Common myeloid progenitor, CD34-positive (primary cell): ENCODE data around the gene SH2B3. TPM values are rescaled to one million over a fixed set of nuclear protein-coding genes. Genes with fewer than 3 reads are reported as not detected.

Source experiments
- CTCF ChIA-PET: fragments of 350-600 bp; sonication (Branson Sonifier 250); formaldehyde crosslinking; loops from one replicate; lab custom pipeline; 2021; ENCODE audit warnings: antibody characterized with exemption; lab: Charles Lee
- POLR2A ChIA-PET: fragments of 350-600 bp; sonication (Branson Sonifier 250); formaldehyde crosslinking; loops from one replicate; lab custom pipeline; 2021; ENCODE audit warnings: antibody characterized with exemption; lab: Charles Lee
- DNase-seq, 3 donors: peaks; one replicate each; pipeline versions ENCODE4 v3.0.0 to v3.0.0-alpha.2; 2013
- H3K27ac ChIP-seq, 2 experiments: 1 replicate in 1 of 2; 2 replicates in 1 of 2; pipeline ENCODE4 v1.7.0; 2013; ENCODE audit warnings: inconsistent platforms in 2 of 2, low read length in 2 of 2, mild to moderate bottlenecking in 2 of 2, low read depth in 1 of 2, moderate library complexity in 1 of 2; ENCODE audit not compliant: severe bottlenecking in 2 of 2, insufficient read depth in 1 of 2, poor library complexity in 1 of 2
- H3K27me3 ChIP-seq, 5 experiments: replicated peaks in 2 of 5; 1 replicate in 3 of 5; 2 replicates in 2 of 5; pipeline versions ENCODE4 v1.6.1 to v1.7.0; 2013; ENCODE audit warnings: low read length in 4 of 5, mild to moderate bottlenecking in 2 of 5, moderate library complexity in 2 of 5, inconsistent platforms in 1 of 5; ENCODE audit not compliant: insufficient read depth in 5 of 5, control insufficient read depth in 4 of 5
- H3K36me3 ChIP-seq, 4 experiments: 1 replicate in 2 of 4; 2 replicates in 2 of 4; pipeline versions ENCODE4 v1.6.1 to v1.7.0; 2013; ENCODE audit warnings: low read length in 3 of 4, control low read depth in 1 of 4, mild to moderate bottlenecking in 1 of 4; ENCODE audit not compliant: control insufficient read depth in 4 of 4, insufficient read depth in 4 of 4
- H3K4me1 ChIP-seq, 4 experiments: 1 replicate in 3 of 4; 2 replicates in 1 of 4; pipeline versions ENCODE4 v1.6.1 to v1.7.1; 2013; ENCODE audit warnings: low read length in 3 of 4, mild to moderate bottlenecking in 3 of 4, control low read depth in 1 of 4, inconsistent platforms in 1 of 4, moderate library complexity in 1 of 4; ENCODE audit not compliant: control insufficient read depth in 4 of 4, insufficient read depth in 4 of 4; ENCODE audit errors: control extremely low read depth in 1 of 4
- H3K4me3 ChIP-seq, 7 experiments: 1 replicate in 4 of 7; 2 replicates in 3 of 7; pipeline versions ENCODE4 v1.5.1 to v1.7.0; 2013; ENCODE audit warnings: mild to moderate bottlenecking in 7 of 7, low read length in 6 of 7, moderate library complexity in 6 of 7, inconsistent platforms in 2 of 7, low read depth in 2 of 7, control low read depth in 1 of 7; ENCODE audit not compliant: insufficient read depth in 4 of 7, control insufficient read depth in 1 of 7; ENCODE audit errors: extremely low read depth in 1 of 7
- H3K9me3 ChIP-seq, 5 experiments: 1 replicate in 4 of 5; 2 replicates in 1 of 5; pipeline versions ENCODE4 v1.6.1 to v1.7.1; 2013; ENCODE audit warnings: low read length in 4 of 5, mild to moderate bottlenecking in 2 of 5, inconsistent platforms in 1 of 5, low read depth in 1 of 5, moderate library complexity in 1 of 5; ENCODE audit not compliant: control insufficient read depth in 4 of 5, insufficient read depth in 2 of 5; ENCODE audit errors: control extremely low read depth in 1 of 5
- WGBS: methylation state at CpG from one replicate; pipeline ENCODE4 v1.1.5; 2013; ENCODE audit not compliant: insufficient coverage; 5-methylcytosine and 5-hydroxymethylcytosine counted together
- polyA plus RNA-seq: library from polyadenylated mRNA; unstranded; fragments of 120-200 nt; gene quantifications from one replicate; pipeline ENCODE4 v1.2.1, GENCODE V29; 2013

The SH2B3 gene
- polyA plus RNA-seq: 16.2 TPM

DNA sequence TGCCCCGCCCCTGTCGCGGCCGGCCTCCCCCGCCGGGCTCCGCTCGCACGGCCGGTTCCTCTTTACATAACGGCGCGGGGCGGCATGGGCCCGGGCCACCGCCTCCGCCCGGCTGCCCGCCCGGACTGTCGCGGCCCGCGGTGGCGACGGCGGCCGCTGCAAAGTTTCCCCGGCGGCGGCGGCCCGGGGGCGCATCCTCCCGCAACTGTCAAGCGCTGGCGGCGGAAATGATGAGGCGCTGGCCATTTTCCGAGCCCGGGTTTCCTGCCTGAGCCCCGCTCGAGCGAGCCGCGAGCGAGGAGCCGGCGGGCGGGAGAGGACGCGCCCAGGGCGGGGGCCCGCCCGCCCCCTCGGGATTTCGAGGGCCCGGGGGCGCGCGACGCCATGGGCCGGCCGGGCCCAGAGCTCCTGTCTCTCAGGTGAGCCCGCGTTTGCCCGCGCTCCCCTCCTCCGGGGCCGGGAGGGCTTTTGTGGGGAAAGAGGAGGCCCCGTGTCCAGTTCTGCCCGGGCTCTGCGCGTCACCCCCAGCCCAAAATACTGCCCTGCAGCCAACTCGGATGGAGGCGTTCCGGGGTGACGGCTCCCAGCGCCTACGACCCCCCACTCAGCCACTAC lies at the start of gene SH2B3:
TSS of gene SH2B3 (plus strand) at position 65 of the 615 bp plus-strand sequence. CDS start 12,223 bp downstream, outside the sequence.
- ChIA-PET POLR2A (interaction anchor here (1.8 kb wide), 1 partner anchor 24 kb away, joined by 8 read pairs; no protein-coding TSS in a partner anchor), CTCF (interaction anchor here (3.4 to 27.3 kb wide), 3 partner anchors 19 to 41 kb away, joined by 18 to 820 read pairs (median 194); no protein-coding TSS in a partner anchor)
- Histone ChIP-seq H3K9me3 (no peaks in the 10 kb centered on the region), H3K4me1 (peaks cover 17 to 75% (median 72%) of the 10 kb centered on the region in 4 experiments), H3K27ac (peak within 1 kb of the TSS; percentile 70 to 89), H3K27me3 (no peaks in the 10 kb centered on the region), H3K36me3 (peaks cover 0 to 8% (median under 1%) of the 10 kb centered on the region in 4 experiments), H3K4me3 (peak within 1 kb of the TSS; percentile 73 to 98 (median 87))
- WGBS: 0% methylated on average over 66 of the region's 80 CpGs
- DNase-seq: peak in 1 of 3 donors; percentile 39

DNA sequence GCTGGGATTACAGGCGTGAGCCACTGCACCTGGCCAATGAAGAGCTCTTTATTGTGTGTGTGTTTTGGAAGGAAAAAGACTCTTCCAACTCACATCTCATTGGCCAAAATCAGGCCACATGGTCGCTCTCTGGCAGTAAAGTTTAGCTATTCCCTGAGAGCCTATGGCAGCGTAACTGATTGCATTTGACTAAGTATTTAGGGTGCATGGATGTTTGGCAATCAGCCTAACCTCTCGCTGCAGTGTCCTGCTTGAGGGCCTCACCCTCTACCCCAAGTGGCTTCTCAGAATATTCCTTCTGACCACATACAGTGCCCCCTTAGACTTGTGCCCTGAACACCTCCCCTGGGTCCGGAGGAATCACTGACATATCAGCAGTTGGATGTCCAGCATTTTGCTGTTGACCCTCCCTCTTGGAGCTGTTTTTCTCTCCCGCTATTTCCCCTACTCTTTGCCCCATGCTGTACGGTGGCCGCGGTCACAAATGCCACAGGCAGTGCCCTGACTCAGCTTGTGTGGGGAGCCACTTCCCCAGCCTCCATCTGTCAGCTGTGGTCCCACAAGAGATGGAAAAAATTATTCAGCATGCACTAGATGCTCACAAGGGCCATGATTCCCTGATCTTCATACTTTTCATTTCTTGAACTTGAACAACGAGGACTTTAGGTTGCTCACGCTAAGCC lies 46.4 kb upstream of the SH2B3 start:
- ChIA-PET CTCF (interaction anchor here (0.6 to 1.8 kb wide), 8 partner anchors 10 to 121 kb away, joined by 3 to 6 read pairs (median 3); partner anchors contain the start of gene PHETA1), POLR2A (interaction anchor here (0.6 kb wide), 1 partner anchor 20 kb away, joined by 9 read pairs; no protein-coding TSS in a partner anchor)
- peak overlapping the region in 3 of 7 experiments; percentile 11 to 59 (median 49) for H3K4me3 ChIP-seq
- H3K4me1 ChIP-seq: peaks cover 3 to 39% (median 36%) of the 10 kb centered on the region in 4 experiments
- DNase-seq: peak; percentile 79 to 95 (median 94)
- H3K36me3 ChIP-seq: peaks cover 0 to 16% (median 10%) of the 10 kb centered on the region in 4 experiments
- no peaks in the 10 kb centered on the region for H3K27me3 ChIP-seq
- no peak overlapping the region for H3K27ac ChIP-seq
- WGBS: 22% methylated on average over 10 of the region's 11 CpGs
- no peaks in the 10 kb centered on the region for H3K9me3 ChIP-seq

DNA sequence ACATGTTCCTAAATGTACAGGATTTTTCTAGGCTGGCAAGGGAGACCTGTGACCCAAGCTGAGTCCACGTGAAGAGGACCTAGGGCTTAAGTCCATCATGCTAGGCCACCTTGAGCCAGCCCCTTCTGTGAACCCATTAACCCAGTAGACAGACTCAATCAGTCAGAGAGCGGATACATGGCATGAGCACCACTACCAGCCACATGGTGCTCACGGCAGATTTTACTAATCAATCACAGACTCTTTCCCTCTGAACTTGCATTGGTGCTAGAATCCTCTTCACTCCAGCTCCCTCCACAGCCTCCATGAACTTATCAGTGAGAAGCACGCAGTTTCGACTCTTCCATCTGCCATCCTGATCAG lies 45.8 kb upstream of the SH2B3 start:
- 85% methylated on average over 4 of the region's 5 CpGs for WGBS
- H3K27ac ChIP-seq: no peak overlapping the region
- POLR2A ChIA-PET: no interaction called here
- CTCF ChIA-PET: interaction anchor here (0.8 to 1.8 kb wide), 6 partner anchors 9 to 82 kb away, joined by 3 to 6 read pairs (median 4); partner anchors contain the start of gene PHETA1
- H3K27me3 ChIP-seq: no peaks in the 10 kb centered on the region
- H3K4me1 ChIP-seq: peaks cover 3 to 39% (median 36%) of the 10 kb centered on the region in 4 experiments
- peaks cover 0 to 17% (median 12%) of the 10 kb centered on the region in 4 experiments for H3K36me3 ChIP-seq
- H3K4me3 ChIP-seq: peak overlapping the region in 2 of 7 experiments; percentile 3 to 49
- DNase-seq: no peak
- H3K9me3 ChIP-seq: no peaks in the 10 kb centered on the region

DNA sequence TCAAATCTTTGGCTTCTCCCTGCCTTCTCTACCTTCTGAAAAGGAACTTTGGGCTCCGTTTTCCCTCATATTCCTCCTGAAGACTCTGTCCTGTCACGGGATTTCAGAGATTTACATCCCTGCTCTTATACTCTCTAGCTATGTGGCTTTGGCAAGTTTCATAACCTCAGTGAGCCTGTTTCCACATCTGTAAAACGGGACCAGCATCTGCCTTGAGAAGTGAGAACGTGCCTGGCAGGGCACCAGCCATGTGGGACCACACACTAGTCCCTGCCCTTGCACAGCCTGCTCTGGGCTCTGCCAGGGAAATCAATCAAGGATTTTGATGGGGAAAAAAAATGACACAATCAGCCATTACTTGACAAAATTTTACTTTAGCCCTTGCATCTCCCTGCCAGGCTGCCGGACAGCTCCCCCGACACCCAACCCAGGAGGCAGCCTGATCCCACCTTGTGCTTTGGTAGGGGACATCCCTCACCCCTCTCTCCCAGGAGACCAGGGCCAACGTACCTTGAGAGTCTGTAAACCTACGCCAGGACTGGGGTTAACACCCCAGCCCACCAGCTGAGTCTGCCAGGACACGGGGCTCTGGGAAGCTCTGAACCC lies 45.3 kb upstream of the SH2B3 start:
- no peaks in the 10 kb centered on the region for H3K9me3 ChIP-seq
- no peaks in the 10 kb centered on the region for H3K27me3 ChIP-seq
- 89% methylated on average over 7 of the region's 9 CpGs for WGBS
- ChIA-PET POLR2A (interaction anchor here (0.6 to 1.0 kb wide), 2 partner anchors 9 to 81 kb away, joined by 3 read pairs; no protein-coding TSS in a partner anchor), CTCF (interaction anchor here (0.6 to 2.4 kb wide), 9 partner anchors 9 to 45 kb away, joined by 3 to 6 read pairs (median 4); partner anchors contain the start of gene PHETA1)
- peak overlapping the region in 2 of 7 experiments; percentile 20 for H3K4me3 ChIP-seq
- peaks cover 3 to 38% (median 35%) of the 10 kb centered on the region in 4 experiments for H3K4me1 ChIP-seq
- DNase-seq: no peak
- no peak overlapping the region for H3K27ac ChIP-seq
- peaks cover 0 to 22% (median 15%) of the 10 kb centered on the region in 4 experiments for H3K36me3 ChIP-seq

DNA sequence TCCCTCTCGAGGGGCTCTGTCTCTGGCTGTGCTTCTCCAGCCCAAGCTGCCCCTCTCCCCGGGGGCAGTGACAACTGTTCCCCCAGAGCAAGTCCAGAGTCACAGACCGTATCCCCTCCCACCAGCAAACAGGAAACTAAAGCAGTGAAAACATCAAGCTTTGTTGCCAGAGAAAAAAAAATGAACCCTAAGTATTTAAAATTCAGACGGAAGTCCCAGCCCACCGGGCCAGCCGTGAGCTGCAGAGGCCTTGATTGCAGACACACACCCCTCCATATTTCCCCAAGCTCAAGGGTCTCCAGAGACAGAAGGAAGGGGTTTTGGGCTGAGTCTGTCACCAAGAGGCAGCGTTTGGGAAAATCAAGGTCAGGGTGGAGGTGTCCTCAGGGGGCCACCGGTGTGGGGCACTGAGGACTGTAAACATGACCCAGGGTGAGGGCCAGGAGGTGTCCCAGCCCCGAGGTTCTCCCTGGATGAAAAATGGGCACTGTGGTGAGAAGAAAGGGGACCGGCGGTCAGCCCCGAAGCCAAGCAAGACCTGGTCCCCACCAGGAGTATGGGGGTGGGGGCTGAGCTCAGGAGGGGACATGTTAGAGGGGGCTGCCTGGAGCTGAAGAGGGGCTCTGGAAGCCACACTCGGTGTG lies 44.5 kb upstream of the SH2B3 start:
- POLR2A ChIA-PET: interaction anchor here (0.6 to 1.0 kb wide), 2 partner anchors 8 to 80 kb away, joined by 3 read pairs; no protein-coding TSS in a partner anchor
- H3K27ac ChIP-seq: no peak overlapping the region
- CTCF ChIA-PET: interaction anchor here (0.6 to 2.4 kb wide), 6 partner anchors 13 to 45 kb away, joined by 3 to 6 read pairs (median 3); no protein-coding TSS in a partner anchor
- peak in 2 of 3 donors; percentile 36 to 46 for DNase-seq
- 36% methylated on average over 7 of the region's 13 CpGs for WGBS
- no peaks in the 10 kb centered on the region for H3K9me3 ChIP-seq
- H3K36me3 ChIP-seq: peaks cover 3 to 25% (median 15%) of the 10 kb centered on the region in 4 experiments
- peak overlapping the region in 3 of 7 experiments; percentile 11 to 20 (median 20) for H3K4me3 ChIP-seq
- peaks cover 3 to 38% (median 34%) of the 10 kb centered on the region in 4 experiments for H3K4me1 ChIP-seq
- H3K27me3 ChIP-seq: no peaks in the 10 kb centered on the region
